Right lobe of liver (tissue), 6 donors: ENCODE measurements around the gene PCIF1. TPM values are rescaled to one million over a fixed set of nuclear protein-coding genes. Genes with fewer than 3 reads are reported as not detected.

Experiments
- ATAC-seq, 4 donors: fragments of 200-7000 bp; cut with Tn5 transposase; one replicate each; pipeline ENCODE4 v1.9.1; 2020; ENCODE audit warnings: mild to moderate bottlenecking in 4 of 4, moderate library complexity in 4 of 4
- DNase-seq, 3 donors: peaks; one replicate each; pipeline ENCODE4 v3.0.0-alpha.2; 2020
- H3K27ac ChIP-seq, 3 donors: fragments of 200-600 bp; one replicate each; pipeline ENCODE4 v1.8.0; 2022
- H3K27me3 ChIP-seq, 2 donors: fragments of 200-600 bp; one replicate each; pipeline ENCODE4 v1.8.0; 2022
- H3K36me3 ChIP-seq, 4 donors: fragments of 200-600 bp; sonication (generic) in 1 of 4; one replicate each; pipeline versions ENCODE4 v1.5.1 to v1.8.0; 2017 to 2022; ENCODE audit warnings: control low read depth in 1 of 4
- H3K4me1 ChIP-seq, 4 donors: fragments of 200-600 bp; sonication (generic) in 1 of 4; one replicate each; pipeline versions ENCODE4 v1.5.1 to v1.8.0; 2017 to 2022; ENCODE audit warnings: control low read depth in 1 of 4
- H3K4me3 ChIP-seq, 3 donors: fragments of 200-600 bp; one replicate each; pipeline ENCODE4 v1.8.0; 2022
- H3K9me3 ChIP-seq, 4 donors: fragments of 200-600 bp; sonication (generic) in 1 of 4; one replicate each; pipeline versions ENCODE4 v1.5.1 to v1.8.0; 2017 to 2022; ENCODE audit warnings: control low read depth in 1 of 4
- CTCF ChIP-seq, 4 donors: fragments of 200-600 bp in 3 of 4; fragments of 450-650 bp in 1 of 4; IDR thresholded peaks; one replicate each; pipeline versions ENCODE4 v1.5.1 to v1.8.0; 2016 to 2022; ENCODE audit warnings: antibody characterized with exemption in 4 of 4, mild to moderate bottlenecking in 2 of 4
- POLR2A ChIP-seq: fragments of 450-650 bp; IDR thresholded peaks from one replicate; pipeline ENCODE4 v1.6.1; 2017; ENCODE audit warnings: antibody characterized with exemption, mild to moderate bottlenecking
- WGBS: methylation state at CpG from one replicate; pipeline ENCODE4 v1.1.6; 2018; ENCODE audit warnings: low coverage, low lambda C conversion rate; ENCODE audit not compliant: insufficient coverage; ENCODE audit errors: missing lambda C conversion rate; 5-methylcytosine and 5-hydroxymethylcytosine counted together
- intact Hi-C, 2 donors: fragments of 100-400 bp; cut with DNase I; formaldehyde crosslinking; loops; one replicate each; pipeline versions ENCODE4 v1.11.2 to v1.14.1; 2022
- total RNA-seq, 6 experiments: library from RNA; depleted of rRNA in 2 of 6; stranded (reverse); fragments of >200 nt in 2 of 6; fragmentation: NEBNext Ultra II Directional in 3 of 6; extraction: Animal tissue kit (Norgen Biotek cat#: 25700) in 3 of 6; gene quantifications; one replicate each; pipeline versions ENCODE4 v1.1.0 to v1.2.4, GENCODE V29; 2016 to 2023
- donor health status: DM: no; HTN: yes; CAD: no.
- donor health status: DM: no; HTN: no; CAD: no.
- donor health status: DM: no; HTN: no; CAD: no.
- donor health status: DM: no; HTN: yes; CAD: no.
- donor health status: DM: no; HTN: yes; CAD: no.

PCIF1 gene
- total RNA-seq, 6 experiments from 2014 or later, result 7.8 to 12.1 (median 9.5) TPM

- Histone ChIP-seq H3K4me1 (no peaks in the 10 kb centered on the region), H3K27me3 (no peaks in the 10 kb centered on the region), H3K9me3 (no peaks in the 10 kb centered on the region), H3K27ac (no peak overlapping the region), H3K36me3 (peaks cover 0 to 4% (median 1%) of the 10 kb centered on the region in 4 donors), H3K4me3 (no peak overlapping the region)
- intact Hi-C loops, result no loop called here
- DNase-seq (no peak), ATAC-seq (peak in 1 of 4 donors; percentile 17)
- TF ChIP-seq CTCF (IDR thresholded peaks at IDR 0.05) (no peak), POLR2A (no peak)
- WGBS, result 80% methylated on average over 2 of the region's 14 CpGs
These were observed 32.2 kb upstream of the PCIF1 start for GRCh38 chr20:45902199-45902701.

GRCh38 chr20:45904583-45905504 lies 29.6 kb upstream of the PCIF1 start:
- H3K27ac ChIP-seq, result no peak overlapping the region
- no peaks in the 10 kb centered on the region for H3K9me3 ChIP-seq
- 74% methylated on average over 6 of the region's 16 CpGs for WGBS
- no peak overlapping the region for H3K4me3 ChIP-seq
- TF ChIP-seq POLR2A, result no peak
- no peak for TF ChIP-seq CTCF (IDR thresholded peaks at IDR 0.05)
- H3K36me3 ChIP-seq, result no peaks in the 10 kb centered on the region
- no peaks in the 10 kb centered on the region for H3K27me3 ChIP-seq
- no peaks in the 10 kb centered on the region for H3K4me1 ChIP-seq
- intact Hi-C loops, result no loop called here
- no peak for DNase-seq
- ATAC-seq, result peak in 1 of 4 donors; percentile 28

GRCh38 chr20:45905505-45906079 lies 28.9 kb upstream of the PCIF1 start:
- no peaks in the 10 kb centered on the region for H3K36me3 ChIP-seq
- H3K4me1 ChIP-seq, result no peaks in the 10 kb centered on the region
- H3K27ac ChIP-seq, result no peak overlapping the region
- H3K4me3 ChIP-seq, result no peak overlapping the region
- WGBS, result 84% methylated on average over 7 of the region's 8 CpGs
- TF ChIP-seq CTCF (IDR thresholded peaks at IDR 0.05), result no peak
- no peak for TF ChIP-seq POLR2A
- ATAC-seq (peak in 1 of 4 donors; percentile 52), DNase-seq (no peak)
- intact Hi-C loops, result no loop called here
- H3K9me3 ChIP-seq, result no peaks in the 10 kb centered on the region
- H3K27me3 ChIP-seq, result no peaks in the 10 kb centered on the region

- WGBS, result 86% methylated on average over 8 of the region's 17 CpGs
- Histone ChIP-seq H3K27ac (no peak overlapping the region), H3K4me3 (no peak overlapping the region), H3K9me3 (no peaks in the 10 kb centered on the region), H3K27me3 (no peaks in the 10 kb centered on the region), H3K4me1 (no peaks in the 10 kb centered on the region), H3K36me3 (no peaks in the 10 kb centered on the region)
- no peak for ATAC-seq
- intact Hi-C loops, result no loop called here
- no peak for DNase-seq
- TF ChIP-seq POLR2A, result no peak
- TF ChIP-seq CTCF (IDR thresholded peaks at IDR 0.05), result no peak
These were observed 27.1 kb upstream of the PCIF1 start for GRCh38 chr20:45907219-45907948.
